Activated CD4-positive, alpha-beta T cell treated with anti-CD3 and anti-CD28 coated beads, Interleukin-2, amount 10 ng/mL, durations not matched to agents 24 days and 14 days (primary cell): ENCODE measurements around the gene SHTN1. TPM values are rescaled to one million over a fixed set of nuclear protein-coding genes. Genes with fewer than 3 reads are reported as not detected.

Experiments
- DNase-seq: peaks from one replicate; pipeline ENCODE4 v3.0.0; 2022
- H3K27ac Mint-ChIP-seq: one replicate; pipeline ENCODE4 v1.8.0; 2022; ENCODE audit warnings: mild to moderate bottlenecking, mixed read lengths
- H3K27me3 Mint-ChIP-seq: one replicate; pipeline ENCODE4 v1.8.0; 2022; ENCODE audit warnings: mixed read lengths
- H3K36me3 Mint-ChIP-seq: one replicate; pipeline ENCODE4 v1.8.0; 2022; ENCODE audit warnings: low read depth, mild to moderate bottlenecking, mixed read lengths
- H3K4me1 Mint-ChIP-seq: one replicate; pipeline ENCODE4 v1.8.0; 2021; ENCODE audit warnings: mixed read lengths
- H3K4me3 Mint-ChIP-seq: one replicate; pipeline ENCODE4 v1.8.0; 2022; ENCODE audit warnings: mild to moderate bottlenecking, moderate library complexity, mixed read lengths
- H3K9me3 Mint-ChIP-seq: one replicate; pipeline ENCODE4 v1.8.0; 2021; ENCODE audit warnings: mixed read lengths
- intact Hi-C: fragments of 100-400 bp; cut with micrococcal nuclease; formaldehyde crosslinking; loops from one replicate; pipeline ENCODE4 v1.15.1; 2023
- total RNA-seq: library from RNA; stranded (reverse); gene quantifications from 2 replicates; pipeline ENCODE4 v1.2.3, GENCODE V29; 2022

Gene SHTN1
- total RNA-seq, 1 donor from 2014 or later = 0.05 TPM

- no peak for DNase-seq
- Mint-ChIP-seq H3K27ac (no peak overlapping the region), H3K4me3 (no peak overlapping the region), H3K27me3 (peaks cover 9% of the 10 kb centered on the region), H3K9me3 (no peaks in the 10 kb centered on the region), H3K36me3 (no peaks in the 10 kb centered on the region), H3K4me1 (no peaks in the 10 kb centered on the region)
- intact Hi-C loops = no loop called here
These were observed 168.0 kb downstream of the SHTN1 start for GRCh38 chr10:116836902-116837523.

- Mint-ChIP-seq H3K4me1 (no peaks in the 10 kb centered on the region), H3K27me3 (peaks cover 9% of the 10 kb centered on the region), H3K36me3 (no peaks in the 10 kb centered on the region), H3K9me3 (no peaks in the 10 kb centered on the region), H3K4me3 (no peak overlapping the region), H3K27ac (no peak overlapping the region)
- intact Hi-C loops = no loop called here
- no peak for DNase-seq
These were observed 168.9 kb downstream of the SHTN1 start for GRCh38 chr10:116836083-116836482.

DNA sequence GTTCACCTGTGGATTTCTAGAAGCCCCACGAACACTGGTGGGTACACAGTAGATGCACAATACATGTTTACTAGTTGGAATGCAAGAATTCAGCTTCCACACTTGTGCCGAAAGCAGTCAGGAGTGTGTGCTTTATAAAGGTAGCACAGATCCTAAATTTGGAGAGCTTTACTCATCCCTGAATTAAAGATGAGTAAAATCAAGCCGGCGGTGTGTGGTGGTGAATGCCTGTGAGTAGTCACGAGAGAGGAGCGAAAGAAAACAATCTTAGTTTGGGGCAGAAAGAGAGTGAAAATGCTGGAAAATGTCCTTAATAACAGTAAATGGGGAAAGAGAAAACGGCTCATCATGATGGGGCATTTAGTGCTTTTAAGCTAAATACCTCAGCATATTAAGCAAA is 169.3 kb downstream of the SHTN1 start:
- intact Hi-C loops = no loop called here
- Mint-ChIP-seq H3K9me3 (no peaks in the 10 kb centered on the region), H3K36me3 (no peaks in the 10 kb centered on the region), H3K4me1 (no peaks in the 10 kb centered on the region), H3K27ac (no peak overlapping the region), H3K27me3 (peaks cover 5% of the 10 kb centered on the region), H3K4me3 (no peak overlapping the region)
- no peak for DNase-seq

DNA sequence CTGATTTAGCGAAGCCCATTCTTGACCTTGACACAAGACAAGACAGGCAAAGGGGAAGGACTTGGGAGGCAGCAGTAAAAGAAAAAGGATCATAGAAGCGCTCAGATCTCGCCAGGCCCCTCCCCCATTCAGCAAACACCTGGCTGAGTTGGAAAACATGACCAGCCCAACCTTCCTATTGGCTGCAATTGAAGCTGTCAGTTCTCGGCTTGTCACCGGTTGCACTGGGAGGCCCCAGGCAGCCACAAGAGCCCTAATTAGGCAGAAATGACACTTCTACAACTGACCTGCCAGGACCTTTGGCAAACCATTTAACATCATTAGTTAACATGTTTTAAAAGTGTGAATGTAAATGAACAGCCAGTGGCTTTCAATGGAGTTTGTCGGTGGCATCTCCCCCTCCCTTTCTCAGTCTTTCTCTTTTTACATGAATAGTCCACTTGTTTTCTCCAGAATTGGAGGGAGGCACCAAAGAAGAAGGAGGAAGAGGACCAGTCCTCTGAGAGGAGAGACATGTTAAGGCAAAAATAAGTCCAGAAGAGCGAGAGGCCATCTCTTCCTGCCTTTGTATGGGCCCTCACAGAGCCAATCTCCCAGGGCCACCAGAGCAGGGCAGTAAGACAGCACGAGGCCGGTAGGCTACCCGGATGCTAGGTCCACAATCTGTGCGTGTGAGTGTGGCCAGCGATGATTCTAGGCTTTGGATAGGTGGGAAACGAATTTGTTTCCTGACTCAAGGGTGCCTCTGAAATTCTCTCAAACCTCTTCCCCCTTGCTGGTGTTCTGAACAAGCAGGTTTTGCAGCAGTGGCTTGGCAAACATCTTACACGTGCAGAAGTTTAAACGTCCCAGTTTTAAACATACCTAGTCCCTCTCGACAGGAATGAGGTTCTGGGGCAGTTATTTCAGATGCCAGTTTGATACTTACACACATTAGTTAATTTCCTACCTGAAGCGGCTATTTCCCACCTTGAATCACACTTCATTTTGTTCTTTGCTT is 170.7 kb downstream of the SHTN1 start:
- DNase-seq = no peak
- intact Hi-C loops = no loop called here
- no peaks in the 10 kb centered on the region for H3K9me3 Mint-ChIP-seq

GRCh38 chr10:116831790-116832189 is 173.2 kb downstream of the SHTN1 start:
- no peak overlapping the region for H3K4me3 Mint-ChIP-seq
- no peaks in the 10 kb centered on the region for H3K4me1 Mint-ChIP-seq
- intact Hi-C loops = no loop called here
- no peak for DNase-seq
- H3K9me3 Mint-ChIP-seq = no peaks in the 10 kb centered on the region
- H3K27ac Mint-ChIP-seq = no peak overlapping the region
- peaks cover 3% of the 10 kb centered on the region for H3K27me3 Mint-ChIP-seq
- H3K36me3 Mint-ChIP-seq = no peaks in the 10 kb centered on the region

More for the DNA sequence above, 170.7 kb downstream of the SHTN1 start:
- Mint-ChIP-seq H3K4me3 (no peak overlapping the region), H3K4me1 (no peaks in the 10 kb centered on the region), H3K36me3 (no peaks in the 10 kb centered on the region), H3K27me3 (peaks cover 3% of the 10 kb centered on the region), H3K27ac (no peak overlapping the region)

Other genes with a start within 250 kb of the SHTN1 start
- not detected in 2 replicates for gene ENO4, start 155.7 kb downstream of the SHTN1 start, total RNA-seq
- gene VAX1, start 133.1 kb upstream of the SHTN1 start, total RNA-seq = not detected in 2 replicates
- not detected in 2 replicates for gene KCNK18, start 192.3 kb upstream of the SHTN1 start, total RNA-seq
- gene SLC18A2, start 235.9 kb upstream of the SHTN1 start, total RNA-seq = not detected in 2 replicates